KMS-11 (cell line): ENCODE measurements around the gene NKX1-1.

ENCODE experiments used
- H2AFZ ChIP-seq: fragments of 200-600 bp; sonication (generic); 2 replicates; pipeline ENCODE4 v1.6.1; 2016; ENCODE audit warnings: antibody characterized with exemption, mixed run types, low read depth
- H3K27ac ChIP-seq: fragments of 200-600 bp; sonication (generic); 2 replicates; pipeline ENCODE4 v1.6.1; 2016; ENCODE audit warnings: mild to moderate bottlenecking, mixed run types
- H3K27me3 ChIP-seq: fragments of 200-600 bp; sonication (generic); 2 replicates; pipeline ENCODE4 v1.6.1; 2017; ENCODE audit warnings: mild to moderate bottlenecking, low read depth, mixed run types, moderate library complexity; ENCODE audit not compliant: insufficient read depth
- H3K36me3 ChIP-seq: fragments of 200-600 bp; sonication (generic); 2 replicates; pipeline ENCODE4 v1.6.1; 2017; ENCODE audit warnings: mild to moderate bottlenecking, mixed run types; ENCODE audit not compliant: insufficient read depth
- H3K4me1 ChIP-seq: fragments of 200-600 bp; sonication (generic); 2 replicates; pipeline ENCODE4 v1.6.1; 2016; ENCODE audit warnings: mild to moderate bottlenecking, low read depth, mixed run types; ENCODE audit not compliant: poor library complexity, severe bottlenecking
- H3K4me2 ChIP-seq: fragments of 200-600 bp; sonication (generic); 2 replicates; pipeline ENCODE4 v1.7.0; 2016; ENCODE audit warnings: mild to moderate bottlenecking, mixed run types
- H3K4me3 ChIP-seq: fragments of 200-600 bp; sonication (generic); IDR thresholded peaks from 2 replicates; pipeline ENCODE4 v1.6.1; 2017; ENCODE audit warnings: low read depth, low read length, mixed read lengths; ENCODE audit not compliant: insufficient read depth
- H3K79me2 ChIP-seq: fragments of 200-600 bp; sonication (generic); 2 replicates; pipeline ENCODE4 v1.6.1; 2016; ENCODE audit warnings: low read depth, mixed run types; ENCODE audit not compliant: insufficient read depth
- H3K9ac ChIP-seq: fragments of 200-600 bp; sonication (generic); 2 replicates; pipeline ENCODE4 v1.6.1; 2016; ENCODE audit warnings: mild to moderate bottlenecking, mixed run types
- H4K20me1 ChIP-seq: fragments of 200-600 bp; sonication (generic); 2 replicates; pipeline ENCODE4 v1.6.1; 2016; ENCODE audit warnings: mild to moderate bottlenecking, mixed run types; ENCODE audit not compliant: insufficient read depth
- CTCF ChIP-seq: fragments of 200-600 bp; sonication (generic); conservative IDR thresholded peaks from 2 replicates; pipeline ENCODE4 v1.6.1; 2017; ENCODE audit warnings: low read depth, mild to moderate bottlenecking, antibody characterized with exemption, low read length, moderate library complexity, mixed read lengths

NKX1-1 gene

GRCh38 chr4:1361431-1361830 lies 44.8 kb downstream of the NKX1-1 start:
- no peak for TF ChIP-seq CTCF
- no peaks in the 10 kb centered on the region for H3K36me3 ChIP-seq

GRCh38 chr4:1360423-1361283 lies 45.6 kb downstream of the NKX1-1 start:
- no peaks in the 10 kb centered on the region for H3K79me2 ChIP-seq
- no peak overlapping the region for H3K27ac ChIP-seq
- H3K4me3 ChIP-seq = no peak overlapping the region
- no peaks in the 10 kb centered on the region for H3K4me1 ChIP-seq
- no peak overlapping the region for H3K9ac ChIP-seq
- TF ChIP-seq CTCF = no peak
- H4K20me1 ChIP-seq = no peaks in the 10 kb centered on the region
- no peak overlapping the region for H2AFZ ChIP-seq
- no peaks in the 10 kb centered on the region for H3K36me3 ChIP-seq
- H3K27me3 ChIP-seq = no peaks in the 10 kb centered on the region
- H3K4me2 ChIP-seq = no peak overlapping the region

More at GRCh38 chr4:1361431-1361830, 44.8 kb downstream of the NKX1-1 start:
- no peaks in the 10 kb centered on the region for H3K27me3 ChIP-seq
- no peaks in the 10 kb centered on the region for H3K79me2 ChIP-seq
- H3K4me2 ChIP-seq = no peak overlapping the region
- no peaks in the 10 kb centered on the region for H4K20me1 ChIP-seq
- no peak overlapping the region for H3K4me3 ChIP-seq
- no peak overlapping the region for H2AFZ ChIP-seq
- no peak overlapping the region for H3K9ac ChIP-seq
- no peaks in the 10 kb centered on the region for H3K4me1 ChIP-seq
- H3K27ac ChIP-seq = no peak overlapping the region

GRCh38 chr4:1359976-1360375 lies 46.3 kb downstream of the NKX1-1 start:
- TF ChIP-seq CTCF = no peak
- Histone ChIP-seq H3K36me3 (no peaks in the 10 kb centered on the region), H3K27me3 (no peaks in the 10 kb centered on the region), H3K9ac (no peak overlapping the region), H3K4me1 (no peaks in the 10 kb centered on the region), H3K27ac (no peak overlapping the region), H4K20me1 (no peaks in the 10 kb centered on the region), H2AFZ (no peak overlapping the region), H3K4me3 (no peak overlapping the region), H3K79me2 (no peaks in the 10 kb centered on the region), H3K4me2 (no peak overlapping the region)

GRCh38 chr4:1359144-1359501 lies 47.1 kb downstream of the NKX1-1 start:
- H3K79me2 ChIP-seq = no peaks in the 10 kb centered on the region
- H3K4me1 ChIP-seq = no peaks in the 10 kb centered on the region
- H3K9ac ChIP-seq = no peak overlapping the region
- no peaks in the 10 kb centered on the region for H3K36me3 ChIP-seq
- no peaks in the 10 kb centered on the region for H4K20me1 ChIP-seq
- no peak overlapping the region for H3K4me3 ChIP-seq
- H3K27ac ChIP-seq = no peak overlapping the region
- no peak for TF ChIP-seq CTCF
- no peak overlapping the region for H2AFZ ChIP-seq
- H3K27me3 ChIP-seq = no peaks in the 10 kb centered on the region
- H3K4me2 ChIP-seq = no peak overlapping the region
